CD4-positive, alpha-beta T cell treated with Interleukin-15 for 4 hours (primary cell): ENCODE measurements around the gene MON1B.
"Not testable (repeated sequence)": the region's sequence is repeated elsewhere in the genome, so short reads cannot be mapped to it uniquely, and the experiment has no call there.

ENCODE experiments used
- DNase-seq: peaks from one replicate; pipeline ENCODE4 v3.0.0-alpha.2; 2020; ENCODE audit warnings: low spot score

MON1B gene

GRCh38 chr16:77197747-77198146 is 6.8 kb downstream of the MON1B start:
- no peak for DNase-seq

GRCh38 chr16:77199211-77199610 is 8.2 kb downstream of the MON1B start, which contains the start of gene SYCE1L:
TSS of gene SYCE1L (plus strand) at chr16:77199408. CDS start at chr16:77199452, 44 bp downstream.
- no peak for DNase-seq

GRCh38 chr16:77206533-77206932 is 15.5 kb downstream of the MON1B start:
- DNase-seq: no peak

- DNase-seq: no peak
Measured at GRCh38 chr16:77207030-77207429, 16.0 kb downstream of the MON1B start.

- no peak for DNase-seq
Measured at GRCh38 chr16:77208382-77208781, 17.4 kb downstream of the MON1B start.

- peak; percentile 72 for DNase-seq
Measured at GRCh38 chr16:77211880-77212740, 21.1 kb downstream of the MON1B start.

GRCh38 chr16:77212741-77213541 is 22.0 kb downstream of the MON1B start:
- DNase-seq: peak; percentile 69

- DNase-seq: no peak
Measured at GRCh38 chr16:77213542-77214106, 22.6 kb downstream of the MON1B start.

GRCh38 chr16:77214411-77215138 is 23.6 kb downstream of the MON1B start:
- DNase-seq: no peak

GRCh38 chr16:77219437-77219836 is 28.4 kb downstream of the MON1B start:
- DNase-seq: no peak

- DNase-seq: no peak
Measured at GRCh38 chr16:77220427-77220826, 29.4 kb downstream of the MON1B start.

- no peak for DNase-seq
Measured at GRCh38 chr16:77221482-77221881, 30.5 kb downstream of the MON1B start.

- no peak for DNase-seq
Measured at GRCh38 chr16:77223184-77223583, 32.2 kb downstream of the MON1B start.

GRCh38 chr16:77225182-77225581 is 34.2 kb downstream of the MON1B start:
- DNase-seq: no peak

- no peak for DNase-seq
Measured at GRCh38 chr16:77227745-77228144, 36.8 kb downstream of the MON1B start.

- no peak for DNase-seq
Measured at GRCh38 chr16:77231047-77231446, 40.1 kb downstream of the MON1B start.

- DNase-seq: no peak
Measured at GRCh38 chr16:77233799-77234519, 43.0 kb downstream of the MON1B start.

- no peak for DNase-seq
Measured at GRCh38 chr16:77234611-77235010, 43.6 kb downstream of the MON1B start.

- peak; percentile 87 for DNase-seq
Measured at GRCh38 chr16:77236063-77236511, 45.1 kb downstream of the MON1B start.

GRCh38 chr16:77238593-77238992 is 47.6 kb downstream of the MON1B start:
- no peak for DNase-seq

GRCh38 chr16:77242471-77242870 is 51.5 kb downstream of the MON1B start:
- DNase-seq: not testable (repeated sequence)
